HepG2 (cell line): ENCODE data around the gene COL10A1. TPM values are rescaled to one million over a fixed set of nuclear protein-coding genes. Genes with fewer than 3 reads are reported as not detected.

ENCODE experiments used
- polyA plus RNA-seq, 8 experiments: library from polyadenylated mRNA; depleted of rRNA in 3 of 8; stranded (reverse) in 7 of 8; unstranded in 1 of 8; fragments of >200 nt; fragmentation: Illumina TruSeq in 4 of 8; extraction: Trizol in 4 of 8; gene quantifications; 2 replicates each; pipeline versions ENCODE4 v1.2.1 to v1.2.3, GENCODE V29; 2011 to 2016; ENCODE audit warnings: low read depth in 4 of 8, missing spikeins in 1 of 8, mixed read lengths in 1 of 8; ENCODE audit not compliant: insufficient read depth in 1 of 8
- total RNA-seq, 5 experiments: library from RNA; depleted of rRNA; stranded (reverse); fragments of >200 nt; fragmentation: Illumina TruSeq; extraction: Trizol; gene quantifications; 2 replicates each; pipeline ENCODE4 v1.2.3, GENCODE V29; 2016; ENCODE audit warnings: low read depth in 1 of 5
- TF ChIP-seq, protein P1 (sequence below), 2 experiments: fragments of 450-650 bp in 1 of 2; sonication (generic) in 1 of 2; formaldehyde crosslinking in 1 of 2; IDR thresholded peaks; 2 replicates each; pipeline versions ENCODE4 v1.6.1 to v1.8.0; 2016 to 2022; ENCODE audit warnings: antibody characterized with exemption in 1 of 2, mild to moderate bottlenecking in 1 of 2, missing genetic modification reagents in 1 of 2

The COL10A1 gene
- total and polyA plus RNA-seq, 2 of the 13 experiments (the other 11 are each of a cell fraction or from before 2014, with no cell fraction given), result 0.07 TPM; not detected in 1

DNA sequence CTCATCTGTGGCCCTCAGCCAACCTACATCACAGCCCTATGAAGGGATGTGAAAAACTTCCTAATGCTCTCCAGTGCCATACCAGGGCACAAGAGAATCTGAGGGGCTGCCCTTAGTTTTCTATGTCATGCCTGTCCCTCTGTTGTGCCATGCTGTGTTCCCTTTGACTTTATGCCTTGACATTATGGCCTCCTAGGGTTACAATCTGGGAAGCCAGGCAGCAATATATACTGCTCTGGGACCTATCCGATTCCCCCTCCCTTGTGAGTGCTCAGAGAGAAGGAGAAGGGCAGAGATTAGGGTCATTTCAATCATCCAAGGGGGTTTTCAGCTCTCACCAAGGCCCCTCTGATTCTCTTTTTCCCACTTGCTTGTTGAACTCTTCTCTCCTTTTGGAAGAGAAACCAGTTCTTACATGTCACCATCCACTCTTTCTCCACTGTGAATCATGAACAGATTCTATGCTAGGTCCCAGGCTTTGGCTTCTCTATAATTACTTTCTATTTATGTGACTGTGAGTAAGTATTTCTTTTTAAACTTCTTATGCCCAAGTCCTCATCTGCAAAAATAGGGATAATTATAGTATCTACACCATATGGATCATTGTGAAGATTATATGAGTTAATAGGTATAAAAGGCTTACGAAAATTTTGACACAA lies 51.1 kb downstream of the COL10A1 start (continued):
- TF ChIP-seq, protein P1, sequence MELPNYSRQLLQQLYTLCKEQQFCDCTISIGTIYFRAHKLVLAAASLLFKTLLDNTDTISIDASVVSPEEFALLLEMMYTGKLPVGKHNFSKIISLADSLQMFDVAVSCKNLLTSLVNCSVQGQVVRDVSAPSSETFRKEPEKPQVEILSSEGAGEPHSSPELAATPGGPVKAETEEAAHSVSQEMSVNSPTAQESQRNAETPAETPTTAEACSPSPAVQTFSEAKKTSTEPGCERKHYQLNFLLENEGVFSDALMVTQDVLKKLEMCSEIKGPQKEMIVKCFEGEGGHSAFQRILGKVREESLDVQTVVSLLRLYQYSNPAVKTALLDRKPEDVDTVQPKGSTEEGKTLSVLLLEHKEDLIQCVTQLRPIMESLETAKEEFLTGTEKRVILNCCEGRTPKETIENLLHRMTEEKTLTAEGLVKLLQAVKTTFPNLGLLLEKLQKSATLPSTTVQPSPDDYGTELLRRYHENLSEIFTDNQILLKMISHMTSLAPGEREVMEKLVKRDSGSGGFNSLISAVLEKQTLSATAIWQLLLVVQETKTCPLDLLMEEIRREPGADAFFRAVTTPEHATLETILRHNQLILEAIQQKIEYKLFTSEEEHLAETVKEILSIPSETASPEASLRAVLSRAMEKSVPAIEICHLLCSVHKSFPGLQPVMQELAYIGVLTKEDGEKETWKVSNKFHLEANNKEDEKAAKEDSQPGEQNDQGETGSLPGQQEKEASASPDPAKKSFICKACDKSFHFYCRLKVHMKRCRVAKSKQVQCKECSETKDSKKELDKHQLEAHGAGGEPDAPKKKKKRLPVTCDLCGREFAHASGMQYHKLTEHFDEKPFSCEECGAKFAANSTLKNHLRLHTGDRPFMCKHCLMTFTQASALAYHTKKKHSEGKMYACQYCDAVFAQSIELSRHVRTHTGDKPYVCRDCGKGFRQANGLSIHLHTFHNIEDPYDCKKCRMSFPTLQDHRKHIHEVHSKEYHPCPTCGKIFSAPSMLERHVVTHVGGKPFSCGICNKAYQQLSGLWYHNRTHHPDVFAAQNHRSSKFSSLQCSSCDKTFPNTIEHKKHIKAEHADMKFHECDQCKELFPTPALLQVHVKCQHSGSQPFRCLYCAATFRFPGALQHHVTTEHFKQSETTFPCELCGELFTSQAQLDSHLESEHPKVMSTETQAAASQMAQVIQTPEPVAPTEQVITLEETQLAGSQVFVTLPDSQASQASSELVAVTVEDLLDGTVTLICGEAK (IDR thresholded peaks at IDR 0.05), result no peak
- TF ChIP-seq, protein P1 (CRISPR knock-in tag; IDR thresholded peaks at IDR 0.05), result no peak
